ENCODE results near the gene TRPC5OS.

- no peak for TF ChIP-seq POLR2A (IDR thresholded peaks at IDR 0.05)
- TF ChIP-seq, protein P1, sequence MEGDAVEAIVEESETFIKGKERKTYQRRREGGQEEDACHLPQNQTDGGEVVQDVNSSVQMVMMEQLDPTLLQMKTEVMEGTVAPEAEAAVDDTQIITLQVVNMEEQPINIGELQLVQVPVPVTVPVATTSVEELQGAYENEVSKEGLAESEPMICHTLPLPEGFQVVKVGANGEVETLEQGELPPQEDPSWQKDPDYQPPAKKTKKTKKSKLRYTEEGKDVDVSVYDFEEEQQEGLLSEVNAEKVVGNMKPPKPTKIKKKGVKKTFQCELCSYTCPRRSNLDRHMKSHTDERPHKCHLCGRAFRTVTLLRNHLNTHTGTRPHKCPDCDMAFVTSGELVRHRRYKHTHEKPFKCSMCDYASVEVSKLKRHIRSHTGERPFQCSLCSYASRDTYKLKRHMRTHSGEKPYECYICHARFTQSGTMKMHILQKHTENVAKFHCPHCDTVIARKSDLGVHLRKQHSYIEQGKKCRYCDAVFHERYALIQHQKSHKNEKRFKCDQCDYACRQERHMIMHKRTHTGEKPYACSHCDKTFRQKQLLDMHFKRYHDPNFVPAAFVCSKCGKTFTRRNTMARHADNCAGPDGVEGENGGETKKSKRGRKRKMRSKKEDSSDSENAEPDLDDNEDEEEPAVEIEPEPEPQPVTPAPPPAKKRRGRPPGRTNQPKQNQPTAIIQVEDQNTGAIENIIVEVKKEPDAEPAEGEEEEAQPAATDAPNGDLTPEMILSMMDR (IDR thresholded peaks at IDR 0.05), result no peak
- no peak for TF ChIP-seq EP300 (IDR thresholded peaks at IDR 0.05; ENCODE audit: low read depth)
- TF ChIP-seq POLR2AphosphoS5 (IDR thresholded peaks at IDR 0.05), result no peak
Observed at GRCh38 chrX:111861605-111862004, 14.4 kb upstream of the TRPC5OS start.

All from transverse colon (tissue), 4 donors.